SU-DHL-6 (cell line): Measurements from ENCODE around the gene CORO1C.
"Not testable (repeated sequence)": the region's sequence is repeated elsewhere in the genome, so short reads cannot be mapped to it uniquely, and the experiment has no call there.

ENCODE experiments used
- H2AFZ ChIP-seq: fragments of 200-600 bp; sonication (generic); 2 replicates; pipeline ENCODE4 v1.6.1; 2014; ENCODE audit warnings: low read depth, mild to moderate bottlenecking, moderate library complexity, mixed read lengths, antibody characterized with exemption, low read length; ENCODE audit not compliant: severe bottlenecking
- H3F3A ChIP-seq: fragments of 200-600 bp; shearing (Covaris generic); 2 replicates; pipeline ENCODE4 v1.6.0; 2016; ENCODE audit warnings: antibody characterized with exemption, mild to moderate bottlenecking; ENCODE audit not compliant: insufficient read depth
- H3K27ac ChIP-seq: fragments of 200-600 bp; sonication (generic); 2 replicates; pipeline ENCODE4 v1.5.1; 2016; ENCODE audit warnings: low read depth, mild to moderate bottlenecking, low read length, moderate library complexity, mixed read lengths
- H3K27me3 ChIP-seq: fragments of 200-600 bp; sonication (generic), shearing (Covaris generic); 2 replicates; pipeline ENCODE4 v1.6.0; 2014; ENCODE audit warnings: mild to moderate bottlenecking, low read length
- H3K36me3 ChIP-seq: fragments of 200-600 bp; sonication (generic); 2 replicates; pipeline ENCODE4 v1.6.1; 2014; ENCODE audit warnings: mild to moderate bottlenecking, low read length, mixed read lengths
- H3K4me2 ChIP-seq: fragments of 300-600, 200-600 bp; shearing (Covaris generic), sonication (generic); 2 replicates; pipeline ENCODE4 v1.6.0; 2014; ENCODE audit warnings: low read length, low read depth, mild to moderate bottlenecking; ENCODE audit not compliant: poor library complexity, severe bottlenecking
- H3K4me3 ChIP-seq: fragments of 200-600 bp; sonication (generic); 2 replicates; pipeline ENCODE4 v1.5.1; 2014; ENCODE audit warnings: antibody characterized with exemption, low read length, mild to moderate bottlenecking, mixed read lengths; ENCODE audit not compliant: insufficient read depth, poor library complexity, severe bottlenecking
- H3K79me2 ChIP-seq: fragments of 200-600 bp; sonication (generic); 2 replicates; pipeline ENCODE4 v1.6.1; 2014; ENCODE audit warnings: mild to moderate bottlenecking, low read length, moderate library complexity; ENCODE audit not compliant: insufficient read depth
- H3K9ac ChIP-seq: fragments of 200-600 bp; sonication (generic); 2 replicates; pipeline ENCODE4 v1.7.0; 2014; ENCODE audit warnings: mild to moderate bottlenecking, low read length
- H3K9me2 ChIP-seq: fragments of 200-600 bp; sonication (generic); replicated peaks from 2 replicates; pipeline ENCODE4 v1.6.1; 2014; ENCODE audit warnings: low read length; ENCODE audit not compliant: insufficient read depth
- H3K9me3 ChIP-seq: fragments of 200-600 bp; sonication (generic); 2 replicates; pipeline ENCODE4 v1.6.1; 2014; ENCODE audit warnings: low read length, mixed read lengths; ENCODE audit not compliant: insufficient read depth
- H4K20me1 ChIP-seq: fragments of 200-600 bp; sonication (generic); 2 replicates; pipeline ENCODE4 v1.6.1; 2014; ENCODE audit warnings: low read depth, mild to moderate bottlenecking, antibody characterized with exemption, low read length, moderate library complexity, mixed read lengths
- CTCF ChIP-seq: fragments of 200-600 bp; sonication (generic); IDR thresholded peaks from one replicate; pipeline ENCODE4 v1.5.1; 2017; ENCODE audit warnings: antibody characterized with exemption, mild to moderate bottlenecking, low read length, moderate library complexity; ENCODE audit not compliant: insufficient read depth, poor library complexity, severe bottlenecking
- EZH2phosphoT487 ChIP-seq: fragments of 200-600 bp; sonication (generic), shearing (Covaris generic); conservative IDR thresholded peaks from 2 replicates; pipeline ENCODE4 v1.6.1; 2018; ENCODE audit warnings: mild to moderate bottlenecking, antibody characterized with exemption, low read length, moderate library complexity, mixed read lengths

The CORO1C gene

GRCh38 chr12:108752387-108752786, 21.1 kb upstream of the CORO1C start:
- Histone ChIP-seq H3K9me3 (no peaks in the 10 kb centered on the region), H2AFZ (no peak overlapping the region), H3F3A (no peaks in the 10 kb centered on the region), H3K9ac (no peak overlapping the region), H3K9me2 (no peaks in the 10 kb centered on the region), H3K4me3 (no peak overlapping the region), H4K20me1 (no peaks in the 10 kb centered on the region), H3K36me3 (no peaks in the 10 kb centered on the region), H3K4me2 (no peak overlapping the region), H3K27me3 (no peaks in the 10 kb centered on the region), H3K27ac (no peak overlapping the region), H3K79me2 (no peaks in the 10 kb centered on the region)
- TF ChIP-seq CTCF, result no peak
- no peak for TF ChIP-seq EZH2phosphoT487

GRCh38 chr12:108751821-108752220, 20.5 kb upstream of the CORO1C start:
- H3K4me2 ChIP-seq, result no peak overlapping the region
- H3K9me3 ChIP-seq, result no peaks in the 10 kb centered on the region
- H3K4me3 ChIP-seq, result no peak overlapping the region
- no peaks in the 10 kb centered on the region for H3F3A ChIP-seq
- H2AFZ ChIP-seq, result no peak overlapping the region
- no peaks in the 10 kb centered on the region for H3K9me2 ChIP-seq
- no peak for TF ChIP-seq CTCF
- TF ChIP-seq EZH2phosphoT487, result no peak
- H3K36me3 ChIP-seq, result no peaks in the 10 kb centered on the region
- no peaks in the 10 kb centered on the region for H4K20me1 ChIP-seq
- no peak overlapping the region for H3K9ac ChIP-seq
- no peaks in the 10 kb centered on the region for H3K27me3 ChIP-seq
- H3K79me2 ChIP-seq, result no peaks in the 10 kb centered on the region
- no peak overlapping the region for H3K27ac ChIP-seq

GRCh38 chr12:108751003-108751402, 19.7 kb upstream of the CORO1C start:
- H3K4me3 ChIP-seq, H4K20me1 ChIP-seq, H2AFZ ChIP-seq, H3K9me3 ChIP-seq, H3K4me2 ChIP-seq, H3F3A ChIP-seq, H3K9me2 ChIP-seq, H3K27ac ChIP-seq, H3K9ac ChIP-seq, H3K27me3 ChIP-seq, H3K79me2 ChIP-seq, H3K36me3 ChIP-seq: not testable (repeated sequence)

GRCh38 chr12:108750526-108750925, 19.2 kb upstream of the CORO1C start:
- Histone ChIP-seq H3K79me2 (no peaks in the 10 kb centered on the region), H3K4me3 (no peak overlapping the region), H2AFZ (no peak overlapping the region)

More at GRCh38 chr12:108750526-108750925, 19.2 kb upstream of the CORO1C start:
- Histone ChIP-seq H3K27ac (no peak overlapping the region), H3K9me2 (no peaks in the 10 kb centered on the region), H3K9ac (no peak overlapping the region), H3K9me3 (no peaks in the 10 kb centered on the region), H4K20me1 (no peaks in the 10 kb centered on the region), H3K27me3 (no peaks in the 10 kb centered on the region), H3F3A (no peaks in the 10 kb centered on the region), H3K36me3 (no peaks in the 10 kb centered on the region), H3K4me2 (no peak overlapping the region)
- TF ChIP-seq EZH2phosphoT487, result no peak
- TF ChIP-seq CTCF, result no peak
